T-helper 1 cell treated with Interleukin-12 subunit alpha and Interleukin-12 subunit beta and Interleukin-4 antibody, amounts not matched to agents 30 ng/mL and 1 ng/mL, for 36 hours (primary cell): ENCODE measurements around the gene MADCAM1. TPM values are rescaled to one million over a fixed set of nuclear protein-coding genes. Genes with fewer than 3 reads are reported as not detected.

Experiments
- intact Hi-C: fragments of 100-400 bp; cut with micrococcal nuclease; formaldehyde crosslinking; loops from one replicate; pipeline ENCODE4 v1.15.1; 2024
- total RNA-seq: library from RNA; stranded (reverse); gene quantifications from 2 replicates; pipeline ENCODE4 v1.2.3, GENCODE V29; 2022

The MADCAM1 gene
- total RNA-seq, 1 donor from 2014 or later: 0.51 TPM

- intact Hi-C loops: loop anchor here (1.0 kb wide), 2 partner anchors 18 to 84 kb away; partner anchors contain the start of gene BSG
Measured at GRCh38 chr19:488505-489417, 7.5 kb upstream of the MADCAM1 start.

GRCh38 chr19:489418-490196, 6.7 kb upstream of the MADCAM1 start:
- intact Hi-C loops: loop anchor here (1.0 kb wide), 2 partner anchors 17 to 83 kb away; partner anchors contain the start of gene BSG

GRCh38 chr19:491146-491741, 5.0 kb upstream of the MADCAM1 start:
- intact Hi-C loops: no loop called here

GRCh38 chr19:492091-492531, 4.2 kb upstream of the MADCAM1 start:
- intact Hi-C loops: no loop called here

GRCh38 chr19:493391-494170, 2.7 kb upstream of the MADCAM1 start:
- intact Hi-C loops: no loop called here

- intact Hi-C loops: no loop called here
Measured at GRCh38 chr19:494171-495080, 1.9 kb upstream of the MADCAM1 start.

- intact Hi-C loops: no loop called here
Measured at GRCh38 chr19:495081-495401, 1.2 kb upstream of the MADCAM1 start.

GRCh38 chr19:495402-496111, 729 bp upstream of the MADCAM1 start:
- intact Hi-C loops: no loop called here

- intact Hi-C loops: no loop called here
Measured at GRCh38 chr19:496986-497385, 700 bp downstream of the MADCAM1 start.

- intact Hi-C loops: no loop called here
Measured at GRCh38 chr19:497491-497868, 1.2 kb downstream of the MADCAM1 start.

- intact Hi-C loops: no loop called here
Measured at GRCh38 chr19:497869-498510, 1.7 kb downstream of the MADCAM1 start.

- intact Hi-C loops: no loop called here
Measured at GRCh38 chr19:498511-498891, 2.2 kb downstream of the MADCAM1 start.

GRCh38 chr19:498977-499623, 2.8 kb downstream of the MADCAM1 start:
- intact Hi-C loops: no loop called here

GRCh38 chr19:501646-502045, 5.4 kb downstream of the MADCAM1 start:
- intact Hi-C loops: no loop called here

- intact Hi-C loops: no loop called here
Measured at GRCh38 chr19:504616-505015, 8.3 kb downstream of the MADCAM1 start.

- intact Hi-C loops: loop anchor here (1.0 to 2.0 kb wide), 5 partner anchors 17 to 291 kb away; partner anchors contain the start of genes BSG, CDC34 and PTBP1
Measured at GRCh38 chr19:506404-507285, 10.4 kb downstream of the MADCAM1 start.
